HuH-7 (cell line): ENCODE results near the gene IFI30.
"Not testable (repeated sequence)": the region's sequence is repeated elsewhere in the genome, so short reads cannot be mapped to it uniquely, and the experiment has no call there.

Experiments
- DNase-seq: peaks from one replicate; pipeline ENCODE4 v3.0.0; 2011; ENCODE audit warnings: low spot score

Gene IFI30

GRCh38 chr19:18152817-18153555 is 20.6 kb upstream of the IFI30 start, which contains the start of gene PIK3R2:
Gene PIK3R2, plus strand, starts transcription at chr19:18153163. Its CDS starts 2,717 bp downstream, at chr19:18155880.
- peak; percentile 96 for DNase-seq

GRCh38 chr19:18153556-18154134 is 20.0 kb upstream of the IFI30 start:
- no peak for DNase-seq

GRCh38 chr19:18155095-18156087 is 18.2 kb upstream of the IFI30 start:
- DNase-seq, result no peak

GRCh38 chr19:18156268-18156667 is 17.3 kb upstream of the IFI30 start:
- no peak for DNase-seq

- peak; percentile 82 for DNase-seq
Measured at GRCh38 chr19:18156841-18157464, 16.7 kb upstream of the IFI30 start.

- no peak for DNase-seq
Measured at GRCh38 chr19:18157465-18158063, 16.0 kb upstream of the IFI30 start.

- no peak for DNase-seq
Measured at GRCh38 chr19:18158467-18158866, 15.1 kb upstream of the IFI30 start.

GRCh38 chr19:18159059-18159616 is 14.5 kb upstream of the IFI30 start:
- DNase-seq, result not testable (repeated sequence)

- no peak for DNase-seq
Measured at GRCh38 chr19:18159810-18160209, 13.8 kb upstream of the IFI30 start.

- no peak for DNase-seq
Measured at GRCh38 chr19:18160493-18160970, 13.1 kb upstream of the IFI30 start.

GRCh38 chr19:18160971-18161635 is 12.5 kb upstream of the IFI30 start:
- peak; percentile 80 for DNase-seq

GRCh38 chr19:18161636-18162002 is 12.0 kb upstream of the IFI30 start:
- no peak for DNase-seq

- no peak for DNase-seq
Measured at GRCh38 chr19:18164072-18164471, 9.5 kb upstream of the IFI30 start.

- DNase-seq, result no peak
Measured at GRCh38 chr19:18165794-18166544, 7.6 kb upstream of the IFI30 start.

GRCh38 chr19:18167011-18167410 is 6.6 kb upstream of the IFI30 start:
- no peak for DNase-seq

GRCh38 chr19:18167975-18168645 is 5.5 kb upstream of the IFI30 start:
- DNase-seq, result peak; percentile 85

- no peak for DNase-seq
Measured at GRCh38 chr19:18168673-18169381, 4.8 kb upstream of the IFI30 start.

GRCh38 chr19:18170714-18171255 is 2.8 kb upstream of the IFI30 start:
- no peak for DNase-seq
